GM23338 (cell line): Measurements from ENCODE around the gene S100B. TPM values are rescaled to one million over a fixed set of nuclear protein-coding genes. Genes with fewer than 3 reads are reported as not detected.

Experiments used
- ATAC-seq: fragments of 200-7000 bp; cut with Tn5 transposase; 3 replicates; pipeline ENCODE4 v1.9.1; 2020
- DNase-seq: peaks from one replicate; pipeline ENCODE4 v3.0.0-alpha.2; 2015; ENCODE audit warnings: low spot score
- H2AFZ ChIP-seq: fragments of 200-600 bp; sonication (generic); 2 replicates; pipeline ENCODE4 v1.8.0; 2016; ENCODE audit warnings: antibody characterized with exemption, mild to moderate bottlenecking, moderate library complexity
- H3F3A ChIP-seq: fragments of 200-600 bp; sonication (generic); replicated peaks from 2 replicates; pipeline ENCODE4 v1.8.0; 2017; ENCODE audit warnings: antibody characterized with exemption, mixed run types, low read depth
- H3K27ac ChIP-seq: fragments of 200-600 bp; sonication (generic); 2 replicates; pipeline ENCODE4 v1.6.1; 2016; ENCODE audit warnings: low read depth
- H3K27me3 ChIP-seq: fragments of 200-600 bp; sonication (generic); 2 replicates; pipeline ENCODE4 v1.8.0; 2016; ENCODE audit warnings: mild to moderate bottlenecking, mixed run types, moderate library complexity; ENCODE audit not compliant: insufficient read depth
- H3K36me3 ChIP-seq: fragments of 200-600 bp; sonication (generic); 2 replicates; pipeline ENCODE4 v1.8.0; 2016; ENCODE audit warnings: mild to moderate bottlenecking; ENCODE audit not compliant: insufficient read depth
- H3K4me1 ChIP-seq: fragments of 200-600 bp; sonication (generic); 2 replicates; pipeline ENCODE4 v1.8.0; 2016; ENCODE audit warnings: mild to moderate bottlenecking, moderate library complexity; ENCODE audit not compliant: insufficient read depth
- H3K4me2 ChIP-seq: fragments of 200-600 bp; sonication (generic); 2 replicates; pipeline ENCODE4 v1.7.1; 2017; ENCODE audit warnings: mixed run types
- H3K4me3 ChIP-seq: fragments of 200-600 bp; sonication (generic); 2 replicates; pipeline ENCODE4 v1.6.1; 2016; ENCODE audit warnings: mixed run types
- H3K79me2 ChIP-seq: fragments of 200-600 bp; sonication (generic); replicated peaks from 2 replicates; pipeline ENCODE4 v1.8.0; 2017; ENCODE audit warnings: mild to moderate bottlenecking; ENCODE audit not compliant: insufficient read depth
- H3K9me2 ChIP-seq: fragments of 200-600 bp; sonication (generic); 2 replicates; pipeline ENCODE4 v1.8.0; 2017; ENCODE audit not compliant: insufficient read depth
- H4K20me1 ChIP-seq: fragments of 200-600 bp; sonication (generic); replicated peaks from 2 replicates; pipeline ENCODE4 v1.8.0; 2017; ENCODE audit warnings: mild to moderate bottlenecking; ENCODE audit not compliant: insufficient read depth
- H3K27ac Mint-ChIP-seq: 2 replicates; pipeline ENCODE4 v1.8.0; 2020; ENCODE audit warnings: inconsistent platforms, mild to moderate bottlenecking, moderate library complexity, mixed read lengths
- H3K27me3 Mint-ChIP-seq: 3 replicates; pipeline ENCODE4 v1.8.0; 2022; ENCODE audit warnings: low read depth, mild to moderate bottlenecking, moderate library complexity, mixed read lengths, inconsistent platforms; ENCODE audit not compliant: insufficient read depth, poor library complexity
- H3K36me3 Mint-ChIP-seq: 3 replicates; pipeline ENCODE4 v1.8.0; 2021; ENCODE audit warnings: low read depth, mild to moderate bottlenecking, inconsistent platforms, moderate library complexity, mixed read lengths
- H3K4me1 Mint-ChIP-seq: 3 replicates; pipeline ENCODE4 v1.8.0; 2020; ENCODE audit warnings: mild to moderate bottlenecking, inconsistent platforms, mixed read lengths
- H3K4me3 Mint-ChIP-seq: 3 replicates; pipeline ENCODE4 v1.8.0; 2021; ENCODE audit warnings: moderate library complexity, mild to moderate bottlenecking, inconsistent platforms, mixed read lengths
- H3K9me3 Mint-ChIP-seq: 3 replicates; pipeline ENCODE4 v1.8.0; 2020; ENCODE audit warnings: moderate library complexity, mild to moderate bottlenecking, inconsistent platforms, mixed read lengths
- CREB1 ChIP-seq: fragments of 250-450 bp; sonication (Bioruptor Pico); IDR thresholded peaks from 2 replicates; pipeline ENCODE4 v1.5.0; 2020; ENCODE audit warnings: low read depth, mild to moderate bottlenecking, moderate library complexity
- EZH2phosphoT487 ChIP-seq: fragments of 200-600 bp; sonication (generic); IDR thresholded peaks from one replicate; pipeline ENCODE4 v1.8.1; 2018; ENCODE audit warnings: antibody characterized with exemption; ENCODE audit not compliant: unreplicated experiment
- JUNB ChIP-seq: IDR thresholded peaks from one replicate; pipeline ENCODE4 v1.6.1; 2016; ENCODE audit warnings: antibody characterized with exemption; ENCODE audit not compliant: unreplicated experiment
- NANOG ChIP-seq: IDR thresholded peaks from 2 replicates; pipeline ENCODE4 v1.6.1; 2016; ENCODE audit warnings: antibody characterized with exemption, borderline replicate concordance
- POLR2AphosphoS5 ChIP-seq: IDR thresholded peaks from 2 replicates; pipeline ENCODE4 v1.6.1; 2016; ENCODE audit warnings: antibody characterized with exemption, low read depth
- STAT1 ChIP-seq: IDR thresholded peaks from one replicate; pipeline ENCODE4 v1.6.1; 2016; ENCODE audit warnings: antibody characterized with exemption; ENCODE audit not compliant: unreplicated experiment
- ZNF114 ChIP-seq: fragments of 250-450 bp; sonication (Bioruptor Pico); IDR thresholded peaks from 2 replicates; pipeline ENCODE4 v1.5.0; 2020; ENCODE audit warnings: mild to moderate bottlenecking, moderate library complexity
- ZNF331 ChIP-seq: fragments of 250-450 bp; sonication (Bioruptor Pico); IDR thresholded peaks from 2 replicates; pipeline ENCODE4 v1.5.0; 2020; ENCODE audit warnings: low read depth, mild to moderate bottlenecking, moderate library complexity
- polyA plus RNA-seq: library from polyadenylated mRNA; unstranded; fragments of >200 nt; fragmentation: Nextera tagmentation; extraction: Ambion mirVana; gene quantifications from 2 replicates; pipeline ENCODE4 v1.2.1, GENCODE V29; 2016
- total RNA-seq: library from RNA; depleted of rRNA; stranded (reverse); fragments of >200 nt; shearing (Covaris generic); gene quantifications from 2 replicates; pipeline ENCODE4 v1.2.3, GENCODE V29; 2014
- TF ChIP-seq, protein P1 (sequence below): IDR thresholded peaks from 2 replicates; pipeline ENCODE4 v1.6.1; 2016; ENCODE audit warnings: antibody characterized with exemption
- TF ChIP-seq, protein P2 (sequence below), 2 experiments: fragments of 200-600 bp in 1 of 2; sonication (generic) in 1 of 2; conservative IDR thresholded peaks; 2 replicates each; pipeline versions ENCODE4 v1.5.1 to v1.6.1; 2016 to 2017; ENCODE audit warnings: antibody characterized with exemption in 2 of 2, low read depth in 2 of 2, mild to moderate bottlenecking in 2 of 2, moderate library complexity in 1 of 2

S100B gene
- total and polyA plus RNA-seq, 2 experiments from 2014 or later = 0.97 to 1.5 TPM

DNA sequence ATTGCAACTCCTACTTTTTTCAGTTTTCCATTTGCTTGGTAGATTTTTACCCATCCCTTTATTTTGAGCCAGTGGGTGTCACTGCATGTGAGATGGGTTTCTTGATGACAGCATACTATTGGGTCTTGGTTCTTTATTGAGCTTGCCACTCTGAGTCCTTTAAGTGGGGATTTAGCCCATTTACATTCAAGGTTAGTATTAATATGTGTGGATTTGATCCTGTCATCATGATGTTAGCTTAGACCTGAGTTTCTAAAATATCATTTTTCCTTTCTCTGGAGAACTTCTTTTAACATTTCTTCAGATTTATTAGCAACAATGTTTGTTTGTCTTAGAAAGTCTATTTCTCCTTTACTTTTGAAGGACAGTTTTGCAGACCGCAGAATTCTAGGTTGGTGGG, 11.8 kb upstream of the S100B start:
- Histone ChIP-seq H3K4me1 (peaks cover 2% of the 10 kb centered on the region; the same call in 1 of the 2 replicates), H4K20me1 (no peaks in the 10 kb centered on the region), H3K9me2 (0 out of 2 replicates have a peak, but pooled peaks cover 3% of the 10 kb centered on the region), H3K4me2 (no peak overlapping the region), H3K4me3 (no peak overlapping the region), H3F3A (no peaks in the 10 kb centered on the region), H3K27me3 (no peaks in the 10 kb centered on the region), H3K27ac (no peak overlapping the region), H3K79me2 (no peaks in the 10 kb centered on the region), H3K36me3 (no peaks in the 10 kb centered on the region), H2AFZ (no peak overlapping the region)
- TF ChIP-seq CREB1 (CRISPR knock-in tag) = no peak
- TF ChIP-seq STAT1 = no peak
- no peak for TF ChIP-seq JUNB
- Mint-ChIP-seq H3K27ac (no peak overlapping the region), H3K27me3 (peaks cover 2% of the 10 kb centered on the region), H3K36me3 (no peaks in the 10 kb centered on the region), H3K9me3 (no peaks in the 10 kb centered on the region; the same call in 2 of the 3 replicates), H3K4me3 (no peak overlapping the region), H3K4me1 (peaks cover 9% of the 10 kb centered on the region; the same call in 2 of the 3 replicates)
- DNase-seq = no peak
- ATAC-seq = no peak

DNA sequence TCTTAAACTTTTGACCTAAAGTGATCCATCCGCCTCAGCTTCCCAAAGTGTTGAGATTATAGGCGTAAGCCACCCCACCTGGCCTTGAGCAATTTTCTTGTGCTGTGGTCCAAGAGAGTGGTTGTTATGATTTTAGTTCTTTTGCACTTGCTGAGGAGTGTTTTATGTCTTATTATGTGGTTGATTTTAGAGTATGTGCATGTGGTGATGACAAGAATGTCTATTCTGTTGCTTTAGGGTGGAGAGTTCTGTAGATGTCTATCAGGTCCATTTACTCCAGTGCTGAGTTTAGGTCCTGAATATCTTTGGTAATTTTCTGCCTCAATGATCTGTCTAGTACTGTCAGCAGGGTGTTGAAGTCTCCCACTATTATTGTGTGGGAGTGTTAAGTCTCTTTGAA, 11.2 kb upstream of the S100B start:
- H4K20me1 ChIP-seq = no peaks in the 10 kb centered on the region
- H3K27ac ChIP-seq = no peak overlapping the region
- H3K4me1 Mint-ChIP-seq = peaks cover 9% of the 10 kb centered on the region; the same call in 2 of the 3 replicates
- H3K4me1 ChIP-seq = peaks cover 2% of the 10 kb centered on the region; the same call in 1 of the 2 replicates
- H3K9me3 Mint-ChIP-seq = peaks cover under 1% of the 10 kb centered on the region; the same call in 1 of the 3 replicates
- H2AFZ ChIP-seq = no peak overlapping the region
- H3K27ac Mint-ChIP-seq = no peak overlapping the region
- H3K9me2 ChIP-seq = 0 out of 2 replicates have a peak, but pooled peaks cover 2% of the 10 kb centered on the region
- no peaks in the 10 kb centered on the region for H3K36me3 ChIP-seq
- no peak overlapping the region for H3K4me3 ChIP-seq
- H3K4me3 Mint-ChIP-seq = no peak overlapping the region
- no peaks in the 10 kb centered on the region for H3K27me3 ChIP-seq
- no peak for ATAC-seq
- TF ChIP-seq ZNF114 (CRISPR knock-in tag) (no peak), JUNB (no peak), NANOG (no peak), EZH2phosphoT487 (no peak), CREB1 (CRISPR knock-in tag) (no peak), POLR2AphosphoS5 (no peak), ZNF331 (CRISPR knock-in tag) (no peak)
- TF ChIP-seq, protein P1, sequence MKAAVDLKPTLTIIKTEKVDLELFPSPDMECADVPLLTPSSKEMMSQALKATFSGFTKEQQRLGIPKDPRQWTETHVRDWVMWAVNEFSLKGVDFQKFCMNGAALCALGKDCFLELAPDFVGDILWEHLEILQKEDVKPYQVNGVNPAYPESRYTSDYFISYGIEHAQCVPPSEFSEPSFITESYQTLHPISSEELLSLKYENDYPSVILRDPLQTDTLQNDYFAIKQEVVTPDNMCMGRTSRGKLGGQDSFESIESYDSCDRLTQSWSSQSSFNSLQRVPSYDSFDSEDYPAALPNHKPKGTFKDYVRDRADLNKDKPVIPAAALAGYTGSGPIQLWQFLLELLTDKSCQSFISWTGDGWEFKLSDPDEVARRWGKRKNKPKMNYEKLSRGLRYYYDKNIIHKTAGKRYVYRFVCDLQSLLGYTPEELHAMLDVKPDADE = no peak
- TF ChIP-seq, protein P2, sequence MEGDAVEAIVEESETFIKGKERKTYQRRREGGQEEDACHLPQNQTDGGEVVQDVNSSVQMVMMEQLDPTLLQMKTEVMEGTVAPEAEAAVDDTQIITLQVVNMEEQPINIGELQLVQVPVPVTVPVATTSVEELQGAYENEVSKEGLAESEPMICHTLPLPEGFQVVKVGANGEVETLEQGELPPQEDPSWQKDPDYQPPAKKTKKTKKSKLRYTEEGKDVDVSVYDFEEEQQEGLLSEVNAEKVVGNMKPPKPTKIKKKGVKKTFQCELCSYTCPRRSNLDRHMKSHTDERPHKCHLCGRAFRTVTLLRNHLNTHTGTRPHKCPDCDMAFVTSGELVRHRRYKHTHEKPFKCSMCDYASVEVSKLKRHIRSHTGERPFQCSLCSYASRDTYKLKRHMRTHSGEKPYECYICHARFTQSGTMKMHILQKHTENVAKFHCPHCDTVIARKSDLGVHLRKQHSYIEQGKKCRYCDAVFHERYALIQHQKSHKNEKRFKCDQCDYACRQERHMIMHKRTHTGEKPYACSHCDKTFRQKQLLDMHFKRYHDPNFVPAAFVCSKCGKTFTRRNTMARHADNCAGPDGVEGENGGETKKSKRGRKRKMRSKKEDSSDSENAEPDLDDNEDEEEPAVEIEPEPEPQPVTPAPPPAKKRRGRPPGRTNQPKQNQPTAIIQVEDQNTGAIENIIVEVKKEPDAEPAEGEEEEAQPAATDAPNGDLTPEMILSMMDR (conservative IDR thresholded peaks at IDR 0.05; ENCODE audit: low read depth in 2 of 2) = no peak
- no peaks in the 10 kb centered on the region for H3K36me3 Mint-ChIP-seq
- H3K4me2 ChIP-seq = no peak overlapping the region
- no peaks in the 10 kb centered on the region for H3K79me2 ChIP-seq
- no peak for DNase-seq
- H3F3A ChIP-seq = no peaks in the 10 kb centered on the region
- H3K27me3 Mint-ChIP-seq = no peaks in the 10 kb centered on the region
